Mesendoderm (in vitro differentiated cells): ENCODE measurements around the gene CPNE4.

Experiments
- DNase-seq: peaks from one replicate; pipeline ENCODE4 v3.0.0; 2013
- H2AK5ac ChIP-seq: 2 replicates; pipeline ENCODE4 v1.6.1; 2013; ENCODE audit warnings: low read length, inconsistent platforms
- H2BK120ac ChIP-seq: 2 replicates; pipeline ENCODE4 v1.6.1; 2013; ENCODE audit warnings: low read depth, mild to moderate bottlenecking, low read length, moderate library complexity, mixed read lengths
- H2BK15ac ChIP-seq: replicated peaks from 2 replicates; pipeline ENCODE4 v1.6.1; 2013; ENCODE audit warnings: low read depth, mild to moderate bottlenecking, moderate library complexity
- H2BK5ac ChIP-seq: 2 replicates; pipeline ENCODE4 v1.6.1; 2013; ENCODE audit warnings: low read length, inconsistent platforms
- H3K18ac ChIP-seq: 2 replicates; pipeline ENCODE4 v1.6.1; 2013; ENCODE audit warnings: mild to moderate bottlenecking, low read length, mixed read lengths
- H3K23ac ChIP-seq: one replicate; pipeline ENCODE4 v1.6.1; 2013; ENCODE audit warnings: low read length
- H3K27ac ChIP-seq: 2 replicates; pipeline ENCODE4 v1.5.1; 2013; ENCODE audit warnings: low read depth, mild to moderate bottlenecking, inconsistent platforms, low read length, moderate library complexity
- H3K27me3 ChIP-seq: 2 replicates; pipeline ENCODE4 v1.6.1; 2013; ENCODE audit warnings: low read length, control low read depth, mild to moderate bottlenecking, inconsistent platforms; ENCODE audit not compliant: insufficient read depth, poor library complexity
- H3K36me3 ChIP-seq: 2 replicates; pipeline ENCODE4 v1.6.1; 2013; ENCODE audit warnings: low read length, inconsistent platforms; ENCODE audit not compliant: control insufficient read depth, insufficient read depth
- H3K4ac ChIP-seq: one replicate; pipeline ENCODE4 v1.6.1; 2013; ENCODE audit warnings: low read depth, mild to moderate bottlenecking, low read length, moderate library complexity
- H3K4me1 ChIP-seq: 2 replicates; pipeline ENCODE4 v1.6.1; 2013; ENCODE audit warnings: low read depth, low read length, inconsistent platforms; ENCODE audit not compliant: control insufficient read depth
- H3K4me2 ChIP-seq: 2 replicates; pipeline ENCODE4 v1.6.1; 2013; ENCODE audit warnings: low read length
- H3K4me3 ChIP-seq: 2 replicates; pipeline ENCODE4 v1.5.1; 2013; ENCODE audit warnings: mild to moderate bottlenecking, low read length
- H3K56ac ChIP-seq: one replicate; pipeline ENCODE4 v1.6.1; 2013; ENCODE audit warnings: low read length
- H3K79me1 ChIP-seq: 2 replicates; pipeline ENCODE4 v1.6.1; 2013; ENCODE audit warnings: low read length, inconsistent platforms
- H3K79me2 ChIP-seq: 2 replicates; pipeline ENCODE4 v1.6.1; 2013; ENCODE audit warnings: mild to moderate bottlenecking, low read length; ENCODE audit not compliant: control insufficient read depth, insufficient read depth
- H3K9ac ChIP-seq: 2 replicates; pipeline ENCODE4 v1.6.1; 2013; ENCODE audit warnings: low read length, inconsistent platforms
- H4K5ac ChIP-seq: one replicate; pipeline ENCODE4 v1.6.1; 2013; ENCODE audit warnings: low read length
- H4K8ac ChIP-seq: one replicate; pipeline ENCODE4 v1.6.1; 2013; ENCODE audit warnings: low read depth, mild to moderate bottlenecking, control low read depth, low read length, moderate library complexity
- whole genome bisulfite sequencing: extraction: QIAGEN DNeasy Blood & Tissue Kit; methylation state at CpG from one replicate; pipeline ENCODE4 v1.1.7; 2013; ENCODE audit warnings: low lambda C conversion rate, missing lambda C conversion rate; ENCODE audit not compliant: insufficient coverage; ENCODE audit errors: extremely low coverage; 5-methylcytosine and 5-hydroxymethylcytosine counted together

The CPNE4 gene

GRCh38 chr3:131705099-131705498 is 329.7 kb downstream of the CPNE4 start:
- H2AK5ac ChIP-seq: no peak overlapping the region
- peak overlapping the region; percentile 51 for H2BK120ac ChIP-seq
- H3K27me3 ChIP-seq: no peaks in the 10 kb centered on the region
- peak overlapping the region; percentile 38 for H3K27ac ChIP-seq
- no peak overlapping the region for H3K4me2 ChIP-seq
- no peak overlapping the region for H4K8ac ChIP-seq
- H2BK5ac ChIP-seq: no peak overlapping the region
- H3K4me1 ChIP-seq: peaks cover 12% of the 10 kb centered on the region
- H3K79me2 ChIP-seq: no peaks in the 10 kb centered on the region
- no CpG with 5 or more reads among the region's 1 CpG for WGBS
- no peak overlapping the region for H4K5ac ChIP-seq
- H3K18ac ChIP-seq: peak overlapping the region; percentile 61
- H3K9ac ChIP-seq: no peak overlapping the region
- no peaks in the 10 kb centered on the region for H3K79me1 ChIP-seq
- H3K4me3 ChIP-seq: no peak overlapping the region
- no peak overlapping the region for H2BK15ac ChIP-seq
- no peak overlapping the region for H3K56ac ChIP-seq
- H3K23ac ChIP-seq: no peak overlapping the region
- H3K4ac ChIP-seq: no peak overlapping the region
- peak; percentile 19 for DNase-seq
- H3K36me3 ChIP-seq: no peaks in the 10 kb centered on the region

- no peak overlapping the region for H3K4me2 ChIP-seq
- H2BK120ac ChIP-seq: peak overlapping the region; percentile 65
- H4K5ac ChIP-seq: no peak overlapping the region
- H3K79me2 ChIP-seq: no peaks in the 10 kb centered on the region
- H3K36me3 ChIP-seq: no peaks in the 10 kb centered on the region
- no peak overlapping the region for H2AK5ac ChIP-seq
- H3K56ac ChIP-seq: no peak overlapping the region
- H3K27ac ChIP-seq: no peak overlapping the region
- no CpG with 5 or more reads among the region's 2 CpGs for WGBS
- H3K18ac ChIP-seq: peak overlapping the region; percentile 77
- no peak overlapping the region for H4K8ac ChIP-seq
- H2BK5ac ChIP-seq: no peak overlapping the region
- H3K27me3 ChIP-seq: no peaks in the 10 kb centered on the region
- H3K4me3 ChIP-seq: no peak overlapping the region
- no peak overlapping the region for H2BK15ac ChIP-seq
- H3K4me1 ChIP-seq: peaks cover 12% of the 10 kb centered on the region
- peak; percentile 87 for DNase-seq
- no peak overlapping the region for H3K4ac ChIP-seq
- H3K79me1 ChIP-seq: no peaks in the 10 kb centered on the region
- H3K9ac ChIP-seq: no peak overlapping the region
- H3K23ac ChIP-seq: no peak overlapping the region
Observed at GRCh38 chr3:131704098-131704497, 330.7 kb downstream of the CPNE4 start.

DNA sequence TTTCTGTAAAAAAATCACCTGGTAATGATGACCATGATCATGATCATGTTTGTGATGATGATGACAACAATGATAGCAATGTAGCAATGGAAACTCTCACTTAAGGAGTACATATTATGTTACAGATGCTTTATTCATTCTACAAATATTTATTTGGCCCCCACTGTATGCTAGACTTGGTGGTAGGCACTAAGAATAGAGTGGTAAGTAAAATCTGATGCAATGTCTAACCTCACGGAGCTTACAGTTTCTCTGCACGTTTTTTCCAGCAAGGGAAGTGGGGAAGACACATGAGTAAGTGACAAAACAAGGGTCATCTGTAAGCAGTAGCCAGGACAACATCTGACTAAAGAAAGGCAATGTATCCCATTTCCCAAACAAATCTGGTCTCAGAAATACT is 332.7 kb downstream of the CPNE4 start:
- no peaks in the 10 kb centered on the region for H3K27me3 ChIP-seq
- no peak overlapping the region for H3K4me2 ChIP-seq
- H4K8ac ChIP-seq: no peak overlapping the region
- no peak overlapping the region for H2BK15ac ChIP-seq
- no peak overlapping the region for H3K4me3 ChIP-seq
- H2BK120ac ChIP-seq: no peak overlapping the region
- no peak overlapping the region for H4K5ac ChIP-seq
- H3K79me2 ChIP-seq: no peaks in the 10 kb centered on the region
- no peaks in the 10 kb centered on the region for H3K36me3 ChIP-seq
- H3K27ac ChIP-seq: no peak overlapping the region
- H3K4me1 ChIP-seq: peaks cover 12% of the 10 kb centered on the region
- no peak overlapping the region for H2BK5ac ChIP-seq
- no peak overlapping the region for H3K9ac ChIP-seq
- H3K23ac ChIP-seq: no peak overlapping the region
- no peak overlapping the region for H3K56ac ChIP-seq
- no peak for DNase-seq
- no peaks in the 10 kb centered on the region for H3K79me1 ChIP-seq
- no peak overlapping the region for H3K4ac ChIP-seq
- H3K18ac ChIP-seq: no peak overlapping the region
- WGBS: no CpG with 5 or more reads among the region's 2 CpGs
- no peak overlapping the region for H2AK5ac ChIP-seq

DNA sequence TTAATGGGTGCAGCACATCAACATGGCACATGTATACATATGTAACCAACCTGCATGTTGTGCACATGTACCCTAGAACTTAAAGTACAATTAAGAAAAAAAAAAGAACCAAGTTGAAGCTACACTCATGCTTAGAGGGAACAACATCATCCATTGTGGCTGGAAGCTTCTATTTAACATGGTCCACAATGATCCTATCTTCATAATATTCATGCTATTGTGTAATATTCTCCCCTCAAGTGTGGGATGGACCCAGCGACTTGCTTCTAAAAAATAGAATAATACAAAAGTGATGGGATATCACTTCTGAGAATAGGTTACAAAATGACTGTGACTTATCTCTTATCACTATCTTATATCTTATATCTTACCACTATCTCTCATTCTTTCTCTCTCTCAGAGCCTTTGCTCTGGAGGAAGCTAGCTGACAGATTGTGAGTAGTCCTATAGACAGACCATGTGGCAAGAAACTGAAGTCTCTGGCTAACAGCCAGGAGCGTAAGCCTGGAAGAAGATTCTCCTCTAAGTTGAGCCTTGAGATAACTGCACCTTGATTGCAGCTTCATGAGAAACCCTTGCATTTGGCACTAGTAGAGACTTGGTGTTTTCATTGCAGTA is 333.6 kb downstream of the CPNE4 start:
- no CpG with 5 or more reads among the region's 2 CpGs for WGBS
- Histone ChIP-seq H3K23ac (no peak overlapping the region), H3K4ac (no peak overlapping the region), H2BK5ac (no peak overlapping the region), H3K27ac (no peak overlapping the region), H3K56ac (no peak overlapping the region), H3K4me2 (no peak overlapping the region), H3K36me3 (no peaks in the 10 kb centered on the region), H2AK5ac (no peak overlapping the region), H2BK120ac (no peak overlapping the region), H3K79me2 (no peaks in the 10 kb centered on the region), H4K5ac (no peak overlapping the region), H3K9ac (no peak overlapping the region), H3K4me3 (no peak overlapping the region), H4K8ac (no peak overlapping the region), H3K27me3 (no peaks in the 10 kb centered on the region), H2BK15ac (peak overlapping the region; percentile 45), H3K79me1 (no peaks in the 10 kb centered on the region), H3K18ac (peak overlapping the region; percentile 75), H3K4me1 (peaks cover 11% of the 10 kb centered on the region)
- peak; percentile 69 for DNase-seq

GRCh38 chr3:131699001-131699400 is 335.8 kb downstream of the CPNE4 start:
- H3K4me1 ChIP-seq: no peaks in the 10 kb centered on the region
- no peak overlapping the region for H3K4ac ChIP-seq
- no peak overlapping the region for H2BK5ac ChIP-seq
- no peak overlapping the region for H3K56ac ChIP-seq
- H3K18ac ChIP-seq: no peak overlapping the region
- H3K4me3 ChIP-seq: no peak overlapping the region
- H3K4me2 ChIP-seq: no peak overlapping the region
- peak; percentile 24 for DNase-seq
- H3K27ac ChIP-seq: no peak overlapping the region
- H3K36me3 ChIP-seq: no peaks in the 10 kb centered on the region
- WGBS: no CpG with 5 or more reads among the region's 1 CpG
- no peaks in the 10 kb centered on the region for H3K79me2 ChIP-seq
- H3K23ac ChIP-seq: no peak overlapping the region
- no peak overlapping the region for H2BK120ac ChIP-seq
- no peak overlapping the region for H2AK5ac ChIP-seq
- H3K27me3 ChIP-seq: no peaks in the 10 kb centered on the region
- H3K79me1 ChIP-seq: no peaks in the 10 kb centered on the region
- H3K9ac ChIP-seq: no peak overlapping the region
- H4K8ac ChIP-seq: no peak overlapping the region
- no peak overlapping the region for H4K5ac ChIP-seq
- no peak overlapping the region for H2BK15ac ChIP-seq

- Histone ChIP-seq H3K79me1 (no peaks in the 10 kb centered on the region), H3K4me3 (no peak overlapping the region), H3K23ac (no peak overlapping the region), H3K9ac (no peak overlapping the region), H4K5ac (no peak overlapping the region), H3K4me2 (no peak overlapping the region), H2BK120ac (no peak overlapping the region), H2AK5ac (no peak overlapping the region), H2BK15ac (no peak overlapping the region), H3K79me2 (no peaks in the 10 kb centered on the region), H3K27ac (no peak overlapping the region), H2BK5ac (no peak overlapping the region), H3K27me3 (no peaks in the 10 kb centered on the region), H3K18ac (no peak overlapping the region), H3K4ac (no peak overlapping the region), H4K8ac (no peak overlapping the region), H3K4me1 (no peaks in the 10 kb centered on the region), H3K56ac (no peak overlapping the region), H3K36me3 (no peaks in the 10 kb centered on the region)
- no peak for DNase-seq
- no CpG with 5 or more reads among the region's 4 CpGs for WGBS
Observed at GRCh38 chr3:131694376-131694775, 340.4 kb downstream of the CPNE4 start.
